ENCODE data around the gene MYO7A. TPM values are rescaled to one million over a fixed set of nuclear protein-coding genes. Genes with fewer than 3 reads are reported as not detected.

MYO7A gene
- total RNA-seq, 2 experiments from 2014 or later: not detected

DNA sequence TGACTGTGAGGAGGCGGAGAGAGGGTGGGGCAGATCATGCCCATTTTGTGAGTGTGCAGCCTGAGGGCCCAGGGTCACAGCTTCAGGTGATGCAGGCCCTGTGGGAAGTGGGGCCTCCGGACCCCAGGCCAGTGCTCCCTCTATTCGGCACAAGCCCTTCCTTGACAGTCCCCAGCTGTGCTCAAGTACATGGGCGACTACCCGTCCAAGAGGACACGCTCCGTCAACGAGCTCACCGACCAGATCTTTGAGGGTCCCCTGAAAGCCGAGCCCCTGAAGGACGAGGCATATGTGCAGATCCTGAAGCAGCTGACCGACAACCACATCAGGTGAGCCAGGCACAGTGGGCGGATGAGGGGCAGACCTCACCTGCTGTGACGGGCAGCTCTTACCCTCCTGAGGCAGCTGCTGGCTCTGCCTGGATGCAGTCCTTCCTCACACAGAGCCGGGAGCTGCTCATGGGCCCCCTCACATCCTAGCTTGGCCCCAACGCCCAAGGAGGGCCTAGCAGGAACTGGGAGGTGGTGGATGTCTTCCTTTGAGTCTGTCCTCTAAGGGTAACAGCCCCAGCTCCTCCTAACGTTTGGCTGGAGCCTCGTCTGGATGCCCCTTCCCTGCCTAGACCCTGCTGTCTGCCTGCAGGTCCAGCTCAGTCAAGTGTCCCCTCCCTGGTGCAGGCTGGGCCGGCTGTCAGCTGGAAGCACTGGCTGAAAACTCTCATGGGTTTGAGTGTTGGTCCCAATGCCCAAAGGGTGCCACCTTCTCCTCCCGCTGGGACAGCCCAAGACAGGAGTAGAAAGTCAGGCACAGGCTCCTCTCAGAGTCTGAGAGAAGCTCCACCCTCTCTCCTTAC is 76.1 kb downstream of the MYO7A start:
- CTCF ChIA-PET: interaction anchor here (1.2 to 2.7 kb wide), 3 partner anchors 16 to 344 kb away, joined by 3 to 5 read pairs (median 3); no protein-coding TSS in a partner anchor
- H3K27ac Mint-ChIP-seq: no peak overlapping the region
- peaks cover 3% of the 10 kb centered on the region for H3K4me1 Mint-ChIP-seq (ENCODE audit: low read depth)
- POLR2A ChIA-PET: interaction anchor here (0.6 to 0.8 kb wide), 2 partner anchors 11 to 386 kb away, joined by 3 read pairs; partner anchors contain the start of gene AQP11
- no peak overlapping the region for H3K4me3 Mint-ChIP-seq
- no peaks in the 10 kb centered on the region for H3K27me3 Mint-ChIP-seq (ENCODE audit: low read depth)
- no peaks in the 10 kb centered on the region for H3K36me3 Mint-ChIP-seq (ENCODE audit: low read depth)
- H3K9me3 Mint-ChIP-seq (ENCODE audit: insufficient read depth): no peaks in the 10 kb centered on the region
- ATAC-seq (no peak), DNase-seq (no peak)

DNA sequence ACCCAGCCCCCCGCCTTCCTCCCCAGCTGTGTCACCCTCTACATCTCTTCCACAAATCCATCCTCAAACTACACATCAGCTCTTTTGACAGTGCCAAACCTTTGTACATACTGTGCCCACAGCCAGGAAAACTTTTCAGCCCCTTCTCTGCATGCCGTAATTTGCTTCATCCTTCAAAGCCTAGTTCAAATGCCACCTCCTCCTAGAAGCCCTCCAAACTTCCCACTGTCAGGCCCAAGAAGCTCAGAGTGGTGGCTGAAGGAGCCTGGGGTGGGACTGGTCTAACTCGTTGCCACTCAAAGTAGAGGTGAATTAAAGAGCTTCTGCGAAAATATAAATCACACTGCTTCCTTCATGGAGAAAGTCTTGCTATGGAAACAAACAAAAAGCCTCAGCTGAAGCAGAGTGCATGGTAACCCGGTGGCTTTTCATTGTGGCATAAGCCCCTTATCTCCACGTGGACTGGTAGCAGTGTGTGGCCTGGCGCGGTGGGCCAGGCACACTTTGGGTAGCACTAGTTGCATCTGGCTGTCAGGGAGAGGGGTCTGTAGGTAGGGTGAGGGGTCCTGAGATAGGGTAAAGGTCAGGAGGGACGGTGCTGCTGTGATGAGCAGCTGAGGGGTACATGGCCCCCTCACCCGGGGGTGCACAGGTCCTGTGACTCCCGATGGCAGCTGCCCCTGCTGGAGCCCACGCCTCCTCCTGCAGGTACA is 76.9 kb downstream of the MYO7A start:
- H3K36me3 Mint-ChIP-seq (ENCODE audit: low read depth): no peaks in the 10 kb centered on the region
- no peaks in the 10 kb centered on the region for H3K27me3 Mint-ChIP-seq (ENCODE audit: low read depth)
- ChIA-PET CTCF (interaction anchor here (1.2 to 2.7 kb wide), 3 partner anchors 17 to 343 kb away, joined by 3 to 5 read pairs (median 3); no protein-coding TSS in a partner anchor), POLR2A (interaction anchor here (0.8 kb wide), 1 partner anchor 385 kb away, joined by 3 read pairs; the partner anchor contains the start of gene AQP11)
- H3K9me3 Mint-ChIP-seq (ENCODE audit: insufficient read depth): no peaks in the 10 kb centered on the region
- DNase-seq (no peak), ATAC-seq (no peak)
- H3K4me3 Mint-ChIP-seq: no peak overlapping the region
- H3K27ac Mint-ChIP-seq: no peak overlapping the region
- peaks cover 3% of the 10 kb centered on the region for H3K4me1 Mint-ChIP-seq (ENCODE audit: low read depth)

DNA sequence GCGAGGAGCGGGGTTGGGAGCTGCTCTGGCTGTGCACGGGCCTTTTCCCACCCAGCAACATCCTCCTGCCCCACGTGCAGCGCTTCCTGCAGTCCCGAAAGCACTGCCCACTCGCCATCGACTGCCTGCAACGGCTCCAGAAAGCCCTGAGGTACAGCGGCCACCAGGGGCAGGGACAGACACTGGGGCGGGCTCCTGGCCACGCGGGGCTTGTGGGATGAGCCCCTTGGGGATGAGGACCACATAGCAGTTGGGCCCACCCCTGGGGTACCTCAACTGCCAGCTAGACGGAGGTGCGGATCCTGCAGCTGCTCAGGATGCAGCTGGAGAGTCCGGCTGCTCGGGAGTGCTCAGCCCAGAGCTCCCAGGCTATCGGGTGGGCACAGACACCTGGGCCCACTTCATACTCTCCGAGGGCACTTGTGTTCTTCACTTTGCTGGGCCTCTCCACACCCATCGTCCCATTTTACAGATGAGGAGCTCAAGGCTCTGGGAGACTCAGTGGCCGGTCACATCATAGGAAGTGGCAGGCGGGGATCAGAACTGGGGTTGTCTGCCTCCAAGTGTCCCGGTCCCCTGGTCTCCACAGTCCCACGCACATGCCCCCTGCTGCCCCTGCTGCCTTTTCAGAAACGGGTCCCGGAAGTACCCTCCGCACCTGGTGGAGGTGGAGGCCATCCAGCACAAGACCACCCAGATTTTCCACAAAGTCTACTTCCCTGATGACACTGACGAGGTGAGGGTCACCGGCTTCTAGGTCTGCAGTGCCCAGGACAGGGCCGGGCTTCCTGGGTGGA is 77.6 kb downstream of the MYO7A start:
- H3K4me3 Mint-ChIP-seq: no peak overlapping the region
- POLR2A ChIA-PET: interaction anchor here (0.8 kb wide), 1 partner anchor 384 kb away, joined by 3 read pairs; the partner anchor contains the start of gene AQP11
- no peak overlapping the region for H3K27ac Mint-ChIP-seq
- H3K36me3 Mint-ChIP-seq (ENCODE audit: low read depth): no peaks in the 10 kb centered on the region
- no peak for ATAC-seq
- no peaks in the 10 kb centered on the region for H3K9me3 Mint-ChIP-seq (ENCODE audit: insufficient read depth)
- no peaks in the 10 kb centered on the region for H3K27me3 Mint-ChIP-seq (ENCODE audit: low read depth)
- CTCF ChIA-PET: interaction anchor here (2.7 kb wide), 1 partner anchor 17 kb away, joined by 5 read pairs; no protein-coding TSS in a partner anchor
- H3K4me1 Mint-ChIP-seq (ENCODE audit: low read depth): peaks cover 3% of the 10 kb centered on the region
- DNase-seq: no peak

DNA sequence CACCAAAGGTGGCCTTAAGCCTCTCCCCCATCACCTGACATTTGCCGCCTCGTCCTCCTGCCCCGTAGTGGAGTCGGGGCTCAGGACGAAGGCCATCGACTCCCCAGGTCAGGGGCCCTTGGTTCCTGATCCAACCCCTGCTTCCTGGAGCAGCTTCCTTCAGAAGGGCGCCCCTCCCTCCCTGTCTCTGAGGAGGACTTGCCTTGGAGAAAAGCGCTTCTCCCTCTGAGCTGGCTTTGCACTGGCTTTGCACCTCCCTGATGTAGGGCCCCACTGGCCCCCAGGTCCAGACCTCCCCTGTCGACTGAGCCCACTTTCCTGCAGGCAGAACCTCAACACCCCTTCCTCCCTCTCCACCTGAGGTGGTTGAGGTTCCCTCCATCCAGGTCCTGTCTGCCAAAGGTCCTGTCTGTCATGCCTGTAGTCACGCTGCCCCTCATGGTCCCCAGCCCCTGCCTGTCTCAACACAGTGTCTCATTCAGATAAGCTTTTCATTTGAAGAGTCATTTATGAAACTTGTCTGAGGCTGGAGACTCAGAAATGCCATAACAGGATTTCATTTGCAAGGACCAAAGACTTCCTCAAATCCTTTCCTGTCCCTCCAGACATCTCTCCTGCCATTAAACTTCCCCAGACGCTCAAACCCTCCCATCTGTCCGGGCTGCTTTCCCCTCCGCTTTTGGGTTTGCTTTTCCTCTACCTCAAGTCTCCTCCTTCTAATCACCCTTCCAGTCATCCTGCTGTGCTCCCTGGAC is 78.4 kb downstream of the MYO7A start:
- DNase-seq (no peak), ATAC-seq (no peak)
- ChIA-PET POLR2A (no interaction called here), CTCF (no interaction called here)
- Mint-ChIP-seq H3K4me1 (ENCODE audit: low read depth) (peaks cover 3% of the 10 kb centered on the region), H3K27me3 (ENCODE audit: low read depth) (no peaks in the 10 kb centered on the region), H3K27ac (no peak overlapping the region), H3K36me3 (ENCODE audit: low read depth) (no peaks in the 10 kb centered on the region), H3K9me3 (ENCODE audit: insufficient read depth) (no peaks in the 10 kb centered on the region), H3K4me3 (no peak overlapping the region)

DNA sequence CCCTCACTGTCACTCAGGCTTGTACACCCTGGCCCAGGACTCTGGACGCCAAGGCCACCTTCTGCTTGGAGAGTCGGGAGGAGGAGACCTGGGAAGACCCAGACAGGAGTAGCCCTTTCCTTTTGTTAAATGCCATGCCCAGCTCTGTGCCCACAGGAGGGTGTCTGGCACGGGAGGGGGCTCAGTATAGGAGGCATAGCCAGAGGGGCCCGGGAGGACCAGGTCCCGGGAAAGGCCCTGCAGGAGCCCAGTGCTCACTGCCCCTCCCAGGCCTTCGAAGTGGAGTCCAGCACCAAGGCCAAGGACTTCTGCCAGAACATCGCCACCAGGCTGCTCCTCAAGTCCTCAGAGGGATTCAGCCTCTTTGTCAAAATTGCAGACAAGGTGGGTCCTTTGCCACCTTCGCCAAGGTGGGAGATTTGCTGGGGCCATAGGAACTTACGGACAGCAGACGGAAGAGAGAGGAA is 79.0 kb downstream of the MYO7A start:
- no peak for ATAC-seq
- no peak overlapping the region for H3K4me3 Mint-ChIP-seq
- DNase-seq: no peak

GRCh38 chr11:77207618-77208313 is 79.7 kb downstream of the MYO7A start:
- Mint-ChIP-seq H3K4me1 (ENCODE audit: low read depth) (peaks cover 3% of the 10 kb centered on the region), H3K27ac (no peak overlapping the region), H3K9me3 (ENCODE audit: insufficient read depth) (no peaks in the 10 kb centered on the region), H3K27me3 (ENCODE audit: low read depth) (no peaks in the 10 kb centered on the region), H3K36me3 (ENCODE audit: low read depth) (no peaks in the 10 kb centered on the region), H3K4me3 (no peak overlapping the region)
- DNase-seq (no peak), ATAC-seq (no peak)
- ChIA-PET CTCF (no interaction called here), POLR2A (no interaction called here)

More for the DNA sequence above, 79.0 kb downstream of the MYO7A start:
- H3K27me3 Mint-ChIP-seq (ENCODE audit: low read depth): no peaks in the 10 kb centered on the region
- no peak overlapping the region for H3K27ac Mint-ChIP-seq
- H3K36me3 Mint-ChIP-seq (ENCODE audit: low read depth): no peaks in the 10 kb centered on the region
- no peaks in the 10 kb centered on the region for H3K9me3 Mint-ChIP-seq (ENCODE audit: insufficient read depth)
- H3K4me1 Mint-ChIP-seq (ENCODE audit: low read depth): peaks cover 3% of the 10 kb centered on the region
- POLR2A ChIA-PET: no interaction called here
- CTCF ChIA-PET: no interaction called here

- H3K27ac Mint-ChIP-seq: no peak overlapping the region
- no peak for ATAC-seq
- no peaks in the 10 kb centered on the region for H3K36me3 Mint-ChIP-seq (ENCODE audit: low read depth)
- H3K4me3 Mint-ChIP-seq: no peak overlapping the region
- POLR2A ChIA-PET: no interaction called here
- H3K27me3 Mint-ChIP-seq (ENCODE audit: low read depth): no peaks in the 10 kb centered on the region
- no peaks in the 10 kb centered on the region for H3K9me3 Mint-ChIP-seq (ENCODE audit: insufficient read depth)
- no peak for DNase-seq
- peaks cover under 1% of the 10 kb centered on the region for H3K4me1 Mint-ChIP-seq (ENCODE audit: low read depth)
- CTCF ChIA-PET: no interaction called here
These were observed 80.5 kb downstream of the MYO7A start for GRCh38 chr11:77208535-77208934.

DNA sequence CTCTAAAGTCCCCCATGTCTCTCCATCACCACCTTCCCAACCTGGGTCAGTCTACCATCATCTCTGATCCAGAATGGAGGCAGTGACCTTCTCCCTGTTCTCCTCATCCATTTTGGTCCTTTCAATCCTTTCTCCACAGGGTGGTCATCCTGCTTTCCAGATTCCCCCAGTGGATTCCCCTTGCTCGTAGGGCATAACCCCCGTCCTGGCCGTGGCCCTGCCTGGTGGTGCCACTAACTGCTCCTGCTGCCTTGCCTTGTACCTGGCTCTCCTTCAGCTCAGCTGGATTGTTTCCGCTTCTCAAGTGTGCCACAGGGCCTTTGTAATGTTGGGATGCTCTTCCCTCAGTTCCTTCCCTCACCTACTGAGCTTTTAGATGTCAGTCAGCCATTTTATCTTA is 81.6 kb downstream of the MYO7A start:
- Mint-ChIP-seq H3K4me3 (no peak overlapping the region), H3K9me3 (ENCODE audit: insufficient read depth) (no peaks in the 10 kb centered on the region)
- CTCF ChIA-PET: no interaction called here

DNA sequence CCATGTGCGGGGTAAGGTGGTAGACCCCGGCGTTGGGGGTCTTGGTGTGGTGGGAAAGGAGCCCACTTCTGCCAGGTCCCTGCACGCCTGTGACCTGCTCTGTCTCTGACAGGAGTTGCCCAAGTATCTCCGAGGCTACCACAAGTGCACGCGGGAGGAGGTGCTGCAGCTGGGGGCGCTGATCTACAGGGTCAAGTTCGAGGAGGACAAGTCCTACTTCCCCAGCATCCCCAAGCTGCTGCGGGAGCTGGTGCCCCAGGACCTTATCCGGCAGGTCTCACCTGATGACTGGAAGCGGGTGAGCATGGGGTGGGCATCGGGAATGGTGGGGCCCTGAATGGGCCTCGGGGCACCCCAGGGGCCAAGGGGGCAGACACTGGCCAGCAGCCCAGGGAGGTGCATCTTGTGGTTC is 83.0 kb downstream of the MYO7A start:
- CTCF ChIA-PET: no interaction called here
- H3K4me3 Mint-ChIP-seq: no peak overlapping the region

More for the DNA sequence above, 81.6 kb downstream of the MYO7A start:
- Mint-ChIP-seq H3K27ac (no peak overlapping the region), H3K36me3 (ENCODE audit: low read depth) (no peaks in the 10 kb centered on the region), H3K4me1 (ENCODE audit: low read depth) (no peaks in the 10 kb centered on the region), H3K27me3 (ENCODE audit: low read depth) (no peaks in the 10 kb centered on the region)
- ATAC-seq: no peak
- POLR2A ChIA-PET: no interaction called here
- DNase-seq: no peak

GRCh38 chr11:77211594-77212251 is 83.7 kb downstream of the MYO7A start:
- H3K4me1 Mint-ChIP-seq (ENCODE audit: low read depth): no peaks in the 10 kb centered on the region
- no peaks in the 10 kb centered on the region for H3K36me3 Mint-ChIP-seq (ENCODE audit: low read depth)
- H3K27ac Mint-ChIP-seq: no peak overlapping the region
- H3K4me3 Mint-ChIP-seq: no peak overlapping the region
- CTCF ChIA-PET: interaction anchor here (1.7 kb wide), 1 partner anchor 336 kb away, joined by 5 read pairs; no protein-coding TSS in a partner anchor
- H3K27me3 Mint-ChIP-seq (ENCODE audit: low read depth): no peaks in the 10 kb centered on the region
- DNase-seq: no peak
- ATAC-seq: no peak
- POLR2A ChIA-PET: interaction anchor here (1.0 kb wide), 1 partner anchor 109 kb away, joined by 3 read pairs; no protein-coding TSS in a partner anchor
- H3K9me3 Mint-ChIP-seq (ENCODE audit: insufficient read depth): no peaks in the 10 kb centered on the region

More for the DNA sequence above, 83.0 kb downstream of the MYO7A start:
- Mint-ChIP-seq H3K9me3 (ENCODE audit: insufficient read depth) (no peaks in the 10 kb centered on the region), H3K27me3 (ENCODE audit: low read depth) (no peaks in the 10 kb centered on the region), H3K27ac (no peak overlapping the region), H3K4me1 (ENCODE audit: low read depth) (no peaks in the 10 kb centered on the region), H3K36me3 (ENCODE audit: low read depth) (no peaks in the 10 kb centered on the region)
- no peak for ATAC-seq
- no peak for DNase-seq
- POLR2A ChIA-PET: interaction anchor here (1.0 kb wide), 1 partner anchor 110 kb away, joined by 3 read pairs; no protein-coding TSS in a partner anchor

Data from activated CD8-positive, alpha-beta T cell treated with anti-CD3 and anti-CD28 coated beads, Interleukin-2, amount 10 ng/mL, durations not matched to agents 7 days and 5 days (primary cell).